ENCODE results near the gene SLC35C1.

The SLC35C1 gene

GRCh38 chr11:45853332-45854219, 48.6 kb downstream of the SLC35C1 start:
- Histone ChIP-seq H3K79me2 (ENCODE audit: low read length) (peaks cover 62% of the 10 kb centered on the region), H3F3A (ENCODE audit: insufficient read depth, low read length) (peaks cover 22% of the 10 kb centered on the region), H3K27ac (ENCODE audit: low read length) (peak overlapping the region; percentile 62; the same call in 1 of the 2 replicates), H3K4me2 (ENCODE audit: low read depth, low read length) (peak overlapping the region; percentile 72), H3K4me3 (ENCODE audit: low read length) (no peak overlapping the region), H3K9ac (ENCODE audit: low read length) (no peak overlapping the region; the same call in 1 of the 2 replicates), H3K4me1 (ENCODE audit: low read length) (peaks cover 43% of the 10 kb centered on the region), H3K27me3 (replicated peaks; ENCODE audit: insufficient read depth, low read length) (no peaks in the 10 kb centered on the region), H2AFZ (ENCODE audit: low read length) (no peak overlapping the region), H3K36me3 (replicated peaks; ENCODE audit: insufficient read depth, low read length) (peaks cover 5% of the 10 kb centered on the region; the same call in 1 of the 2 replicates), H3K9me2 (replicated peaks; ENCODE audit: insufficient read depth, low read length) (no peaks in the 10 kb centered on the region), H3K9me3 (replicated peaks; ENCODE audit: insufficient read depth, low read length) (no peaks in the 10 kb centered on the region), H4K20me1 (ENCODE audit: insufficient read depth, low read length) (0 out of 2 replicates have a peak, but pooled peaks cover 3% of the 10 kb centered on the region)
- TF ChIP-seq EZH2 (optimal IDR thresholded peaks at IDR 0.05; ENCODE audit: low read depth, low read length) (no peak), CTCF (IDR thresholded peaks at IDR 0.05; ENCODE audit: low read length) (no peak), EZH2phosphoT487 (IDR thresholded peaks at IDR 0.05; ENCODE audit: low read length) (no peak)
- DNase-seq: no peak

- no peaks in the 10 kb centered on the region for H3K9me3 ChIP-seq (replicated peaks; ENCODE audit: insufficient read depth, low read length)
- TF ChIP-seq CTCF (IDR thresholded peaks at IDR 0.05; ENCODE audit: low read length): no peak
- TF ChIP-seq EZH2phosphoT487 (IDR thresholded peaks at IDR 0.05; ENCODE audit: low read length): no peak
- no peak for TF ChIP-seq EZH2 (optimal IDR thresholded peaks at IDR 0.05; ENCODE audit: low read depth, low read length)
- no peak overlapping the region for H3K4me3 ChIP-seq (ENCODE audit: low read length)
- no peak overlapping the region for H2AFZ ChIP-seq (ENCODE audit: low read length)
- H3K4me1 ChIP-seq (ENCODE audit: low read length): peaks cover 33% of the 10 kb centered on the region
- no peak overlapping the region for H3K9ac ChIP-seq (ENCODE audit: low read length)
- peaks cover 22% of the 10 kb centered on the region for H3F3A ChIP-seq (ENCODE audit: insufficient read depth, low read length)
- peaks cover 44% of the 10 kb centered on the region for H3K79me2 ChIP-seq (ENCODE audit: low read length)
- no peak overlapping the region for H3K4me2 ChIP-seq (ENCODE audit: low read depth, low read length)
- H3K27me3 ChIP-seq (replicated peaks; ENCODE audit: insufficient read depth, low read length): no peaks in the 10 kb centered on the region
- peaks cover 9% of the 10 kb centered on the region; the same call in 1 of the 2 replicates for H3K36me3 ChIP-seq (replicated peaks; ENCODE audit: insufficient read depth, low read length)
- 0 out of 2 replicates have a peak, but pooled peaks cover 3% of the 10 kb centered on the region for H4K20me1 ChIP-seq (ENCODE audit: insufficient read depth, low read length)
- DNase-seq: no peak
- no peaks in the 10 kb centered on the region for H3K9me2 ChIP-seq (replicated peaks; ENCODE audit: insufficient read depth, low read length)
- no peak overlapping the region for H3K27ac ChIP-seq (ENCODE audit: low read length)
These were observed 50.4 kb downstream of the SLC35C1 start for GRCh38 chr11:45855308-45855707.

GRCh38 chr11:45856044-45856468, 51.1 kb downstream of the SLC35C1 start:
- peaks cover 9% of the 10 kb centered on the region; the same call in 1 of the 2 replicates for H3K36me3 ChIP-seq (replicated peaks; ENCODE audit: insufficient read depth, low read length)
- peaks cover 26% of the 10 kb centered on the region for H3K4me1 ChIP-seq (ENCODE audit: low read length)

More at GRCh38 chr11:45856044-45856468, 51.1 kb downstream of the SLC35C1 start:
- no peak for DNase-seq
- peaks cover 37% of the 10 kb centered on the region for H3K79me2 ChIP-seq (ENCODE audit: low read length)
- no peak overlapping the region for H3K9ac ChIP-seq (ENCODE audit: low read length)
- no peak overlapping the region for H3K4me3 ChIP-seq (ENCODE audit: low read length)
- H3F3A ChIP-seq (ENCODE audit: insufficient read depth, low read length): peaks cover 22% of the 10 kb centered on the region
- no peak overlapping the region for H3K4me2 ChIP-seq (ENCODE audit: low read depth, low read length)
- no peak for TF ChIP-seq CTCF (IDR thresholded peaks at IDR 0.05; ENCODE audit: low read length)
- H3K27ac ChIP-seq (ENCODE audit: low read length): no peak overlapping the region
- 0 out of 2 replicates have a peak, but pooled peaks cover 3% of the 10 kb centered on the region for H4K20me1 ChIP-seq (ENCODE audit: insufficient read depth, low read length)
- no peaks in the 10 kb centered on the region for H3K27me3 ChIP-seq (replicated peaks; ENCODE audit: insufficient read depth, low read length)
- H2AFZ ChIP-seq (ENCODE audit: low read length): no peak overlapping the region
- H3K9me3 ChIP-seq (replicated peaks; ENCODE audit: insufficient read depth, low read length): no peaks in the 10 kb centered on the region
- H3K9me2 ChIP-seq (replicated peaks; ENCODE audit: insufficient read depth, low read length): no peaks in the 10 kb centered on the region

Data from MM.1S (cell line).